Effector memory CD8-positive, alpha-beta T cell (primary cell): ENCODE results near the gene MACROD2.
"Not testable (repeated sequence)": the region's sequence is repeated elsewhere in the genome, so short reads cannot be mapped to it uniquely, and the experiment has no call there.

ENCODE experiments used
- ATAC-seq: fragments of 150-1000 bp; cut with Tn5 transposase; replicated peaks from 2 replicates; pipeline ENCODE4 v1.10.0; 2021; ENCODE audit warnings: mild to moderate bottlenecking, moderate library complexity
- DNase-seq, 3 experiments: peaks; one replicate each; pipeline ENCODE4 v3.0.0; 2021
- H3K27ac Mint-ChIP-seq, 2 donors: one replicate each; pipeline ENCODE4 v1.8.0; 2022; ENCODE audit warnings: mild to moderate bottlenecking in 2 of 2, mixed read lengths in 2 of 2, moderate library complexity in 2 of 2
- H3K27me3 Mint-ChIP-seq, 2 donors: one replicate each; pipeline ENCODE4 v1.8.0; 2022; ENCODE audit warnings: mixed read lengths in 2 of 2
- H3K36me3 Mint-ChIP-seq: one replicate; pipeline ENCODE4 v1.8.0; 2022; ENCODE audit warnings: mild to moderate bottlenecking, moderate library complexity, mixed read lengths; ENCODE audit not compliant: insufficient read depth
- H3K4me1 Mint-ChIP-seq, 2 donors: one replicate each; pipeline ENCODE4 v1.8.0; 2022; ENCODE audit warnings: low read depth in 2 of 2, mixed read lengths in 2 of 2
- H3K4me3 Mint-ChIP-seq, 2 donors: one replicate each; pipeline ENCODE4 v1.8.0; 2022; ENCODE audit warnings: mild to moderate bottlenecking in 2 of 2, mixed read lengths in 2 of 2, moderate library complexity in 2 of 2
- H3K9me3 Mint-ChIP-seq, 2 donors: one replicate each; pipeline ENCODE4 v1.8.0; 2022; ENCODE audit warnings: mixed read lengths in 2 of 2

Gene MACROD2

DNA sequence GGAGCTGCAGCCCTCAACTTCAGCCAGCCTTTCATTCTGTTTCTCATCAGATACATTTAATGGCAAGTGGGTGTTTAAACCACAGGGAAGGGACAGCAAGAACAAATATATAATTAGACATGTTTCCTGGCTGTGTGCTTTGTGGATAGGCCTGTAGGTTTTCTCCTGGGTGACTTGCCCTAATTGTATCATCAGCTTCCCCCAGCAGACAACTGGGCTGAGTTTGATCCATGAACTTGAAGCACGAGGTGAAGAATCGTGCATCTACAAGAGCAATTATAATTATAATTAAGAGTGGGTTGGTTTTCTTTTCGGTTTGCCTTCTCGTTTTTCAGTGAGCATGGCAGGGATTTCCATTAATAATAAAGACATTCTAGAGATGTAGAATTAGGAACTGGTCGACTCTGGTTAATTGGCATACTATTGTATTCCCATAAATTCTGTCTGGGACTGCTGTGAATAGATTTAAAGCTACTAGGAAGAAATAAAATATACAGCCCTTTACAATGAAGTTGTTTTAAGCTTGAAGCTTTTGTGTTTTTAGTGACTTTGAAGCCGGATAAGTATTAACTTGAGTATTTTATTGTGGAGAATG is 1525.7 kb downstream of the MACROD2 start:
- H3K4me1 Mint-ChIP-seq = no peaks in the 10 kb centered on the region
- ATAC-seq (no peak), DNase-seq (no peak)
- H3K4me3 Mint-ChIP-seq = no peak overlapping the region
- H3K36me3 Mint-ChIP-seq = no peaks in the 10 kb centered on the region
- no peaks in the 10 kb centered on the region for H3K27me3 Mint-ChIP-seq
- H3K27ac Mint-ChIP-seq = no peak overlapping the region
- H3K9me3 Mint-ChIP-seq = peaks cover 3 to 18% of the 10 kb centered on the region in 2 donors

DNA sequence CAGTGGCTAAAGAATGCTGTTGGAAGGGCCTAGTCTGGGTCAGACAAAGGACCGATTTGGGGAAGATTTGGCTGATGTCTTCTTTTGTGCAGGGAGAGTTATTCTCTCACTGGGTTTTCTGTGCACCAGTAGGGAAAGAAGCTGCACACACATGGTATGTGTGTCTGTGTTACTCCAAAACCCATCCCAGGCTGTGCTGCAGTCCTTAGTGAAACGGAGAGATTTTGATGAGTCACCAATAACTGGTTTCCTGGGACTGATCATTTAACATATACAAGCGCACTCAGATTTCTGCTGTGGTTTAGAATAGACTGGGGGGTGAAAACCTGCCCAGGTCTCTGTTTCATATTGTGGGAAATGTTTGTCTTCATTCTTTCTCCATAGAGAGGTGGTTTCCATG is 1528.1 kb downstream of the MACROD2 start:
- H3K27ac Mint-ChIP-seq = no peak overlapping the region
- no peaks in the 10 kb centered on the region for H3K27me3 Mint-ChIP-seq
- peaks cover 4 to 14% of the 10 kb centered on the region in 2 donors for H3K9me3 Mint-ChIP-seq
- H3K4me3 Mint-ChIP-seq = no peak overlapping the region
- DNase-seq = no peak
- H3K36me3 Mint-ChIP-seq = no peaks in the 10 kb centered on the region
- no peaks in the 10 kb centered on the region for H3K4me1 Mint-ChIP-seq
- ATAC-seq = no peak

DNA sequence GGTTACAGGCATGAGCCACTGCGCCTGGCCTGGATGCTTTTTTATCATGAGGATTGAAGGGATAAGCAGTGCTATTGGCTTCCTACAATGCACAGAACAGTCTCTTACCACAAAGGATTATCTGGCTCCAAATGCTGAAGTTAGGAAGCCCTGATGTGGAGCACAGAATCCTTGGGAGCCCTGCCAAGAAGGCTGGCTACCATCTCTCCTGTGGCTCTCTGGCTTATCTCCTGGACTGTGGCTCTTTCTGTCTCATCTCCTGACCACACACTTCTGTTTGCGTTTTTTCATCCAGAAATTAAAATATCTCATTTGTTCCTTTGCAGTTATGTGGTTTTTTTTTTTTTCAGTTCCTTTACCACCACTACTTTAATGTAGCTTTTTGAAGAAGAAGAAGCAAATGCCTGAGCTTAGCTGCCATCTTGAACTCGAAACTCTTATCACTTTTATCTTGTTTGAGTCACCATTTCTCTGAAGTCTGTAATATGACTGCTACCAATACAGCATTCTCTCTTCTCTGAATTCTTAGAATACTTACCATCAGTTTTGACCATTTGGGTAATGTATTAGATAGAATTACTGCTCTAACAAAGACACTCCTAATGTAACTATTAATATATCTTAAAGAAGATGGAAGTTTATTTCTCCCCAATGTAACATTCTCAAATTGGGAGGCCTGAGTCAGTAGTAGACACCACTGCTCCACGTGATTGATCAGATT is 1533.2 kb downstream of the MACROD2 start:
- no peaks in the 10 kb centered on the region for H3K4me1 Mint-ChIP-seq
- DNase-seq = no peak
- peaks cover 0 to 8% of the 10 kb centered on the region in 2 donors for H3K9me3 Mint-ChIP-seq
- no peak for ATAC-seq
- H3K4me3 Mint-ChIP-seq = no peak overlapping the region
- H3K27me3 Mint-ChIP-seq = no peaks in the 10 kb centered on the region
- no peak overlapping the region for H3K27ac Mint-ChIP-seq
- no peaks in the 10 kb centered on the region for H3K36me3 Mint-ChIP-seq

DNA sequence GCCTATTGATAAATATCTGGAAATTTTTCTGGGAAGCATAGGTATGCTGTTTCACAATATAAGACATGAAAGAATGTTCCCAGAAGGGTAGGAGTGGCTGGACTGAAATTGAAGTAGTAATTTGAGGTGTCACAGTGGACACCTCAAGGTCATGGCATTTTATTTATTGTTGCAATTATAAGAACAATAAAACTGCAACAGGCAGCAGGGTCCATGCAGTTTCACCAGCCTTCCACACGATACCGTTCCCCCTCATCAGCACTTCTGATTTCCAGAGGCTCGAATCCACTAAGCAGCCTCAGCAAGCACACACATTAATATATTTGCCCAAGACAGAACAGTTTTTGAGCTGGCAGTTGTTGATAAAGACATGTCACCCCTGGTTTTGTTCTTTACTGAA is 1540.5 kb downstream of the MACROD2 start:
- Mint-ChIP-seq H3K4me3 (no peak overlapping the region), H3K36me3 (no peaks in the 10 kb centered on the region), H3K27ac (no peak overlapping the region), H3K27me3 (no peaks in the 10 kb centered on the region), H3K9me3 (peaks cover 11 to 14% of the 10 kb centered on the region in 2 donors), H3K4me1 (no peaks in the 10 kb centered on the region)
- ATAC-seq (no peak), DNase-seq (no peak)

DNA sequence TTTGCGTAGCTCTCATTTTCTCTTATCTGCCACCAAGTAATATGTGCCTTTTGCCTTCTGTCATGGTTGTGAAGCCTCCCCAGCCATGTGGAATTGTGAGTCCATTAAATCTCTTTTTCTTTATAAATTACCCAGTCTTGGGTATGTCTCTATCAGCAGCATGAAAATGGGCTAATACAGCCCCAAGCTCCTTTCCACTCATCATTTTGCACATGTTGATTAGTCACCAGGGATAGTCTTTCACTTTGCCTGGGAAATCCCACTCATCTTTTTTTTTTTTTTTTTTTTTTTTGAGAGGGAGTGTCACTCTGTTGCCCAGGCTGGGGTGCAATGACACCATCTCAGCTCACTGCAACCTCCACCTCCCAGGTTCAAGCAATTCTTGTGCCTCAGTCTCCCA is 1541.9 kb downstream of the MACROD2 start:
- not testable (repeated sequence) for H3K27ac Mint-ChIP-seq, ATAC-seq, H3K4me1 Mint-ChIP-seq, DNase-seq, H3K4me3 Mint-ChIP-seq, H3K27me3 Mint-ChIP-seq, H3K36me3 Mint-ChIP-seq
- H3K9me3 Mint-ChIP-seq = peaks cover 16 to 21% of the 10 kb centered on the region in 2 donors

DNA sequence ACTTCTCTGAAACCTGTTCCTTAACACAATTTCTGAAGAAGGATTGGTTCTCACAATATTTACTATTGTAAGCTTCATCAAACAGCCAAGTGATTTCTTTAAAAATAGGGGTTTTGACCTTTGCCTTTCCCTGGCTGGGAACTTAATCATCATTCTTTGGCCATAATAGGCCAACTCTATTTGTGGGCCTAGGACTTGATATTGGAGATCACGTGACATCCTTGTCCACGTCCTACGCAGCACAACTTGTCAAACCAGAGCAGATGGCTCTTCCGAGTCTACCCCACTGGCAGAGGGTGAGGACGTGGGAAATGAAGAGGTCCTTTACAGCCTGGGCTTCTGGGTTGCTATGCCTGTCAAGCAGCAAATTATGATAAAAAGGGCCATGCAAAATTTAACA is 1547.3 kb downstream of the MACROD2 start:
- H3K27ac Mint-ChIP-seq = no peak overlapping the region
- no peaks in the 10 kb centered on the region for H3K27me3 Mint-ChIP-seq
- peaks cover 22 to 43% of the 10 kb centered on the region in 2 donors for H3K9me3 Mint-ChIP-seq
- H3K4me3 Mint-ChIP-seq = no peak overlapping the region
- DNase-seq (no peak), ATAC-seq (no peak)
- H3K4me1 Mint-ChIP-seq = no peaks in the 10 kb centered on the region
- H3K36me3 Mint-ChIP-seq = no peaks in the 10 kb centered on the region

DNA sequence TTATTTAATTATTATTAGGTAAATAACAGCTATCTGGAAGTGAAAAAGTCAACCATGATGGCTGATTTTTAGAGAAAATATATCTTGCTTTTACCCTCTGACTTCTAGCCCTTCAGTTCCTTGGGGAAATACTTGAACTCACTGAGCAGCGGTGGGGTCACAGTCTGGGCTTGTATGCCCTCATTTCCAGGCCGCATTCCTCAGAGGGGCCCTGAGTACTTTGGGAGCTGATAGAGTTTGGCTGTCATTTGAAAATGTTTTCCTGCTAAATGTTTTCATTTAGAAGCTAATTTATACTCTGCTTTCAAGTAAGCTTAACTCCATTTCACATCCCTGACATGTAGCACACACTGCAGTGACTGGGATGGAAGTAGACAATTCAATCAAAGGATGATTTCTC is 1549.4 kb downstream of the MACROD2 start:
- Mint-ChIP-seq H3K4me1 (no peaks in the 10 kb centered on the region), H3K36me3 (no peaks in the 10 kb centered on the region), H3K27ac (no peak overlapping the region), H3K27me3 (no peaks in the 10 kb centered on the region), H3K4me3 (no peak overlapping the region), H3K9me3 (peaks cover 19 to 45% of the 10 kb centered on the region in 2 donors)
- ATAC-seq (no peak), DNase-seq (no peak)

DNA sequence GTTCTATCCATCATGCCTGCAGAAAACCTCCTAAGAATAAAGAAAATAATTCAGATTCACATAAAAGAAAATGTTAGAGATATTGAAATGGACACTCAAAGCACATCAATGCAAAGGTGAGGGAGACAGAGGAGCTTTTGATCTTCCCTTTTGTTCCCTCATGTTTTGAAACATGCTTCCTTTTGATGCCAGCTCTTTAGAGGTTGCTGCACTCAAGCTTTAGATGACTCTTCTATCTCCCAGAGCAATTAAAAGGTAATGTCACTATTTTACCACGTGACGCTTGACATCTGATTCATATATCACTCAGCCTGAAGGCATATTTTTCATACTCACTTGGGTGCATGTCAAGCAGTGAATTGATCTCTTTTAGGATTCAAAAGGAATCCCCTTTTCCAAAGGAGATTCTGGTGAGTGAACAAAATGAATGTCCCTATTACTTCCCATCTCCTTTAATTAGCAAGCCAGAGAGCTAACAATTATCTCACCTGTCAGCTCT is 1551.3 kb downstream of the MACROD2 start:
- no peak overlapping the region for H3K27ac Mint-ChIP-seq
- H3K9me3 Mint-ChIP-seq = peaks cover 15 to 32% of the 10 kb centered on the region in 2 donors
- H3K4me1 Mint-ChIP-seq = no peaks in the 10 kb centered on the region
- no peak for DNase-seq
- ATAC-seq = no peak
- H3K27me3 Mint-ChIP-seq = no peaks in the 10 kb centered on the region
- H3K4me3 Mint-ChIP-seq = no peak overlapping the region
- H3K36me3 Mint-ChIP-seq = no peaks in the 10 kb centered on the region

DNA sequence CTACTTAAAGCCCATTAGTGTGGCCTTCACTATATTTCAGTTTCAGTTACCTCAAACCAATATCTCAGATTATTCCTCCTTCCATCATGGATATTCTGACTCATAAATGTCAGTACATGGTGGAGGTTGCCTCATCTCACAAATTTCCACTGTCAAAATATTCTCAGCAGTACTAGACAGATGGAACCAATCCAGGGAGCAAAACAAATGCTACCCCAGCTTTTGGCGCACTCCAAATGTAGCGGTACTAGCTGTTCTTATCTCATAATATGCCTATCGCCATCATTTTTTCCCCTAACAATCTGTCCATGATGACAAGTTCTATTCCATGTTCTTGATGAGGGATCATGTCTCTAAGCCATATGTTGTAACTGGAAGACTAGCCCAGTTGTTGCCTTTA is 1551.8 kb downstream of the MACROD2 start:
- no peak for DNase-seq
- H3K4me1 Mint-ChIP-seq = no peaks in the 10 kb centered on the region

DNA sequence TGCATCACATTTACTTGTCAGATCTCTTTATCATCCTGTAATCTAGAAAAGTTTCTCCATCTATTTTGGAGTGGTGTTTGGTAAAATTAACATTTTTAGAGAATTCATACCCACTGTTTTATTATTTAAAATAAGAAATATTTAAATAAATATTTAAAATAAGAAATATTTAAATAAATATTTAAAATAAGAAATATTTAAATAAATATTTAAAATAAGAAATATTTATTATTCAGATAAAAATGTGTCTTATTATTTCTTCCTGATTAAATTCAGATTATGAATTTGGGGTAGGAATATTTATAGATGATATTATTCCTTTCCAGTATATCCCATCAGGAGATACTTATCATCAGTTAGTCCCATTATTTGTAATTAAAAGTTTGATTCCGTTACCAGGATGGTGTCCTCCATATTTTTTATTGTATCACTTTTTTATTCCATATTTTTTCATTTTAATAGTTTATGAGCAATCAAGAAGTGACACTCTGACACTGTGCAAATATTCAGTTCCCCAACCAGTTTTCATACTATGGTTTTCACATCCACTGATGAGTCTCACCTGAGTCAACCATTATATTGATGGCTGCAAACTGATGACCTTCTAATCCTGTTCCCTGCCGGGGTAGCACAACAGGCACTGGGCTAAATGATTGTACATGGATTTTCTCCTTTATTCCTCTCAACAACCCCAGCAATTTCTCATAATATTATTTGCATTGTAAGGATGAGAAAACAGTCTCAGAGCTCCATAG is 1555.0 kb downstream of the MACROD2 start:
- no peak for ATAC-seq
- no peak overlapping the region for H3K27ac Mint-ChIP-seq
- H3K9me3 Mint-ChIP-seq = peaks cover 17 to 38% of the 10 kb centered on the region in 2 donors
- H3K4me3 Mint-ChIP-seq = no peak overlapping the region
- H3K36me3 Mint-ChIP-seq = no peaks in the 10 kb centered on the region
- DNase-seq = no peak
- no peaks in the 10 kb centered on the region for H3K27me3 Mint-ChIP-seq
- no peaks in the 10 kb centered on the region for H3K4me1 Mint-ChIP-seq

More for the DNA sequence above, 1551.8 kb downstream of the MACROD2 start:
- Mint-ChIP-seq H3K9me3 (peaks cover 11 to 28% of the 10 kb centered on the region in 2 donors), H3K27ac (no peak overlapping the region), H3K4me3 (no peak overlapping the region), H3K27me3 (no peaks in the 10 kb centered on the region), H3K36me3 (no peaks in the 10 kb centered on the region)
- ATAC-seq = no peak

DNA sequence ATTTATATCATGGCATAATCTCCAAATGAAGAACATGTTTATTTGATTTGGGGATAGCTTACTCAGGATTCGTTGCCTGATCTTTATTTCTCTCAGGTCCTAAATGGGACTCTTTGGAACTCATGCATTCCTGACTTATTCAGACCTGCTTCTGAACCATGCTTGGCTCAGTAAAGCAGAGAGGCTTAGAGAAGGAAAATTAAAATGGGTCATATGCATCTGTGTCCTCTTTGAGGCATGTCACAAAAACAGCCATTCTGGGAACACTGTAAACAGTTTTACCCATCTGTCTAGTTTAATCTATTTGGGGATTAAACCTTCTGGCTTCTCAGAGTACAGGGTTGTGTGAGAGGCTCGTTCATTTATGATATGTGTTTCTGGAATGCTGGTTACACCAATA is 1560.6 kb downstream of the MACROD2 start:
- no peaks in the 10 kb centered on the region for H3K4me1 Mint-ChIP-seq
- H3K36me3 Mint-ChIP-seq = no peaks in the 10 kb centered on the region
- ATAC-seq = no peak
- H3K27ac Mint-ChIP-seq = no peak overlapping the region
- H3K27me3 Mint-ChIP-seq = no peaks in the 10 kb centered on the region
- DNase-seq = no peak
- peaks cover 11 to 15% of the 10 kb centered on the region in 2 donors for H3K9me3 Mint-ChIP-seq
- no peak overlapping the region for H3K4me3 Mint-ChIP-seq

DNA sequence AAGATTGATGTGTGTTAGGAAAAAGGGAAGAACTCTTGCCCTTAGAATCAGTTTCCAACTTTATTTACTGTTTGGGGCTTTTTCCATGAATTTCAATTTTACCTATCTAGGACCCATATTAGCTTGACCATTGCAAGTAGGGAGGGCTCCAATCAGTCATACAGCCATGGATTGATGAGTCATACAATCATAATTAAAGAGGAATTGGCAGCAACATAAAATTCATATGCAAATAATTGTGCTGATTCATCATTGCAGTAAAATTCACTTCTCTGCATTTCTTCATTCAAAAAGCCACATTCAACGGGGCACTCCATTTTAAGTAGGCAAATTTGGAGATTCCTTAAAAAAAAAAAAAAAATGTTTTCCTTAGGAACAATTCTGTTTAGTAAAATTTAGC is 1561.6 kb downstream of the MACROD2 start:
- ATAC-seq (no peak), DNase-seq (no peak)
- no peak overlapping the region for H3K27ac Mint-ChIP-seq
- peaks cover 11 to 15% of the 10 kb centered on the region in 2 donors for H3K9me3 Mint-ChIP-seq
- no peaks in the 10 kb centered on the region for H3K36me3 Mint-ChIP-seq
- no peaks in the 10 kb centered on the region for H3K27me3 Mint-ChIP-seq
- no peak overlapping the region for H3K4me3 Mint-ChIP-seq
- H3K4me1 Mint-ChIP-seq = no peaks in the 10 kb centered on the region

DNA sequence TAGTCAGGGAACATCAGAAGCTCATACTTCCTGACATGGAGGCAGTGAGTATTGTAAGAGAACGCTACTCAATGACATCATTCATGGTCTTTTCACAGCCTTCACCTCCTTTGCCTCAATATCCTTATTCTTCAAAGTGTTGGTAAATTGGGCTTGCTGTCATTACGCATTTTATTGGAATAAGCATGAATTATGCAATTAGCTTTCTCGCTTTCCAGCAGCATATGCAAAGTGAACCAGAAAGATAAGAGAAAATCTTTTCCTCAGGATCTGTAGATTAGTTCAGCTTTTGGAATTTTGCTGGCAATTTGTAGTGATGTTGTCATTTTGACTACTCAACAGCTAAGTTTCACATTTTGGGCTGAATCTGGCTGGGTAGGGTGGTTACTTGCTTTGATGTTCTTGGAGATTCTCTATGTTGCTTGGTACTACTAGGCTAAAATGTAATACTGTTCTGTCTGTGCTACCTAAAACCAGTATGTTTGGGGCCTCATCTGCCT is 1565.8 kb downstream of the MACROD2 start:
- Mint-ChIP-seq H3K4me3 (no peak overlapping the region), H3K9me3 (peaks cover 0 to 4% of the 10 kb centered on the region in 2 donors), H3K36me3 (no peaks in the 10 kb centered on the region), H3K4me1 (no peaks in the 10 kb centered on the region), H3K27me3 (no peaks in the 10 kb centered on the region), H3K27ac (no peak overlapping the region)
- ATAC-seq (no peak), DNase-seq (no peak)
